Stimulated activated CD8-positive, alpha-beta memory T cell treated with anti-CD3 and anti-CD28 coated beads, Interleukin-12 subunit alpha, Interleukin-12 subunit beta, amount 100 ng/mL, for 1 hour (primary cell): Measurements from ENCODE around the gene TMEM91.
"Not testable (repeated sequence)": the region's sequence is repeated elsewhere in the genome, so short reads cannot be mapped to it uniquely, and the experiment has no call there.

Experiments
- DNase-seq: peaks from one replicate; pipeline ENCODE4 v3.0.0-alpha.2; 2020; ENCODE audit warnings: low read depth

TMEM91 gene

DNA sequence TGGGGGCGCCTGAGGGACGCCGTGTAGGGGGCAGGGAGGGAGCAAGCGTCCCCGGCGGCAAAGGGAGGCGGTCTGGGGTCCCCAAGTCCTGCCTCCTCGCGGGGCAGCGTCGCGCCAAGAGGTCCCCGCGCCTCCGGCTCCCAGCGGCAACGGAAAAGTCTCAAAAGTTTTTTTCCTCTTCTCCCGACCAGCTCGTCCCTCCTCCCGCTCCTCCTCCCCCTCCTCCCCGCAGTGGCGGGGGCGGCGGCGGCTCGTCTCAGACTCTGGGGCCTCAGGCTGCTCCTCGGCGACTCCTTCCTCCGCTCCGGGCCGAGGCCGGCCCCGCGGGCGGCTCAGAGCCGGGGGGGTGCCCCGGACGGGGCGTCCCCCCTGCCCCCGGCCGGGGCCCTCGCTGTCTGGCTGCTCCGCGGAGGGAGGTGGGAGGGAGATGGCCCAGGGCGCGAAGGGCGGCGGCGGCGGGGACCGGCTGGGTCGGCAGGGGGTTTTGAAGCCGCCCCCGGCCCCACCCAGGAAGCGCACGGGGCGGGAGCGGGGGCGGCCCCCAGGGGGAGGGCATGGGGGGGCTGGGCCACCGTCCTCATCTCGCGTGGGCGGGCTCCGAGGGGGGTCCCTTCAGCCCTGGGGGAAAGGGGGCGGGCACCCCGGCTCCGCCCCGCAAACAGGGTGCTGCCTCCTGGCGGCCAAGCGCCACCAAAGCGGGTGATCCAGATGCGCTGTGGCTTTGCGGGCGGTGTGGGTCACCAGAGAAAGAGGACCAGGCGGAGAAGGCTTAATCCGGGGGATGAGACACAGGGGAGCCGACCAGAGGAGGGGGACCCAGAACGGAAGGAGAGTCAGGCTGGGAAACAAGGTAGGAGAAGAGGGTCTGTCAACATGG is 22.6 kb upstream of the TMEM91 start, which contains the start of gene TGFB1:
Gene TGFB1, minus strand, starts transcription at position 457 of the 877 bp plus-strand sequence. CDS start 878 bp downstream, outside the sequence.
- peak; percentile 91 for DNase-seq

DNA sequence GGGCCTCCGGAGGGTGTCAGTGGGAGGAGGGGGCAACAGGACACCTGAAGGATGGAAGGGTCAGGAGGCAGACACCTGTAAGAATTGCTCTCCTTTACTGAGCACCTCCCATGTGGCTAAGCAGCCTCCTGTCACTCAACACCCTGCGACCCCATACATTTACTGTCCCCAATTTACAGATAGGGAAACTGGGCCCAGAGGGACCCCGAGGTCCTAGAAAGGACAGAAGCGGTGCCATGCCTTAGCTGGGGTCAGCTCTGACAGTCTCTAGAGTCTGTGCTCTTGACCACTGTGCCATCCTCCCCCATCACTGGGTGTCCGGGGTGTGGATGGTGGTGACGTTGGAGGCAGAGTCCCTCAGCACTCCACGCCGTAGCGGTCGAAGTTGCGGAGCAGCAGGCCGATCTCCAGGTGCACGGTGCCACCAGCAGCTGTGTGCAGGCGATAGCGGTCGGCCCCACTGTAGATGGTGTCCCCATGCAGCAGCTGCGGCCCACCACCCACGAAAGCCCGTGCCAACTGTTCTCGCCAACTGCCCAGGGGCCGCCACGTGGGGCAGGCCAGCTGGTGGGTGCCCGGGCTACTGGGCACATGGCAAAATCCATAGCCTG is 21.9 kb upstream of the TMEM91 start:
- DNase-seq, result no peak

DNA sequence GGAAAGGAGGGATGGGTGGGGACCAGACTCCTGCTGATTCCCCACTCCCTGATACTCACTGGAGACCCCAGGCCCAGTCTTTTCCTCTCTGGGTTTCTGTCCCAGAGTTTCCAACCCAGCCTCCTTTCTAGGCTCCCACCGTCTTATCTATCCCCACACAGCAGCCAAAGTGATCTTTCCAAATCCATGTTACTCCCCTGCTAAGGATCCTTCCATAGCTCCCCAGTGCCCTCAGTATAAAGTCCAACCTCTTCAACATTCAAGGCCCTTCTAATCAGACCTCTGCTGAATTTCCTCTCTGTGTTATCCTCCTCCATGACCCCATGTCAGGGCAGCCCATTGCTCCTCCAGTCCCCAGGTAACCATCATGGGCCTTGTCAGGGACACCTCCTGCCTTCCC is 21.3 kb upstream of the TMEM91 start:
- DNase-seq, result no peak

DNA sequence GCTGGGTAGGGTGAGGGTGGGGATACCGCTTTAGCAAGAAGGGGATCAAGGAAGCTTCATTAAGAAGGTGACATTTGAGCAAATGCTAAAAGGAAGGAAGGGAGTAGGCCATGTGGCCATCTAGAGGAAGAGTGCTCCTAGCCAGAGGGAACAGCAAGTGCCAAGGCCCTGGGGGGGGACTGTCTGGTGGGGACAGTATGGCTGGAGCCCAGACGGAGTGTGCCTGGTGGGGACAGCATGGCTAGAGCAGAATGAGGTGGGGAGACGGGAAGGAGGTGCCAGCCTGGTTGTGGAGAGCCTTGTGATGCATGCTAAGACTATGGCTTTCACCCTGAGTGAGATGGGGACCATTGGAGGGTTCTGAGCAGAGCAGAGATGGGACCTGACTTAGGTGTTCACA is 20.5 kb upstream of the TMEM91 start:
- no peak for DNase-seq

DNA sequence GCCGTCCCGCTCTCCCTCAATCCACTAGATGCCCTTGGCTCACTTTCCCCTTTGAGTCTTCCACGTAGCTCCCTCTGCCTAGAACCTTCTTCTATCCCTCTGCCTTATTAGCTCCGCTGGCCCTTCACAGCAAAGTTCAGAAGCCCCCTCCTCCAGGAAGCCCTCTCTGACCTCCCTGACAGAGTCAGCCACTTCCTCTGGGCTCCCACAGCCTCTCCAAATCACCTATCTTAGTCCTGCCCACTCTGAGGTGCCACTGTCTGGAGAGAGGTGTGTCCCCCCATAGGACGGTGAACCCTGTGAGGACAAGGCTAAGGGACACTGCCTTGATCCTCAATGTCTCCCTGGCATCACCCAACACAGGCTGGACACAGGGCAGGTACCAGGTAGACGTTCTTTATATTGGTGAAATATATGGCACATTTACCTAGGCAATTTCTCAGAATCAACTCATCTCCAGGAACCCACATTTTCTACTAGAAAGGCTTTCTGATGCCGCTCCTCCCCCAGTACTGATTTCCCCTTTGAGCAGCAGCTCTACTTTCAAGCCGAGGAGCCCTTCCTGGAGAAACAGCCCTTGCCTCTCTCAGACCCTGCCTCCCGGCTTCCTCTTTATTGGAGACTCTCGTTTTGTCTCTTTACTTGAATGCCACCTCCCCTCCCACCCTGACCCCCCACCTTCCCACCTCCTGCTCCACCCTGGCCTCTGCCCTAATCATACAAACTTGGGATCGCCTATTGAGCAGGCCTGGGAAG is 19.2 kb upstream of the TMEM91 start:
- no peak for DNase-seq

DNA sequence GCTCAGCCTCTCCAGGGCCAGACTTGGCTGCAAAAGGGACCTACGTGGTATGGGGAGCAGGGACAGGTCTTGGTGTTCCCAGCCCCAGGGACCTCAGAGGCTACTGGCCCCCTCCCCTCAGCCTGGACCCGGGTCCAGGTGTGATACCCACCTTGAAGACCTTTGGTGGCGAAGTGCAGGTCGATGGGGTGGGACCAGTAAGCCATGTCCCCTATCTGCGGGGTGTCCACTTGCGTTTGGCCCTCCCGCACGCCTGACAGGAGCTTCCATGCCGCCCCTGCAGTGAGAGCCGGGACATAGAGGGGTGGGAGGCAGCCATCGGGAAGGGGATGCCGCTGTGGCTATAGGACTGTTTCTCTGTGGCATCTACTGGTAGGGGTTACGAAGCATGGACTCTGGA is 18.6 kb upstream of the TMEM91 start:
- DNase-seq, result no peak

DNA sequence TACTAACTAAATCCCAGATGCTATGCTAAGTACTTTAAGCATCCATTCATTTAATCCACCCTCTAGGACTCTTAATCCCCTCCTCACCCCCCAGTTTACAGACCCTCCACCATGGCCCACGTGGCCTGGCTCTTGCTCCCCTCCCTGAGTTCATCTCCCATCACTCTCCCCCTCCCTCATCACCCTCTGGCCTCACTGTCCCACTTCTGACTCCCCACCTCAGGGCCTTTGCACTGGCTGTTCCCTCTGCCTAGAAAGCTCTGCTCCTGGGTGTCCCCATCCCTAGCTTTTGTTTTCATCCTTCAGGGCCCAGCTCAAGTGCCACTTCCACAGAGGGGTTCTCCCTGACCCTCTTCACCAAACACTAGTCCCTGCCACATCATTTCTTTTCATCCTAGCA is 16.6 kb upstream of the TMEM91 start:
- DNase-seq, result no peak

DNA sequence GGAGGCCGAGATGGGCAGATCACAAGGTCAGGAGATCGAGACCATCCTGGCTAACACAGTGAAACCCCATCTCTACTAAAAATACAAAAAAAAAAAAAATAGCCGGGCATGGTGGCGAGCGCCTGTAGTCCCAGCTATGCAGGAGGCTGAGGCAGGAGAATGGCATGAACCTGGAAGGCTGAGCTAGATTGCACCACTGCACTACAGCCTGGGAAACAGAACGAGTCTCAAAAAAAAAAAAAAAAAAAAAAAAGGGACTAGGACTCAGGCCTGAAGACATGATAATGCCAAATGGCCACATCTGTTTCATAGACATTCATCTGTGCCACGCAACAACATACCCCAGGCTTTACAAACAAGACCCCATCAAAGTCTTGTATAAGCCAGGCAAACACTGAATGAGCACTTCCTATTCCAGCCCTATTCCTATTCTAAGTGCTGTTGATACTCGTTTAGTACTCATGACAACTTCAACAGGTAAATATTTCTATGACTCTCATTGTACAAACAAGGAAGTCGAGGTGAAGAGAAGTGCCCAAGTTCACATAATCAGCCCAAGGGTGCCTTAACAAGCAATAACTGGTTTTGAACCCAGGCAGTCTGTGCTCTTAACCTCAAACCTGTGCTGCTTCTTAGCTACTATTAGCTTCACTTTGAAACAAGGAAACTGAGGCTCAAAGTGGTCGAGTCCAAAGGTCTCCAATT is 14.0 kb upstream of the TMEM91 start:
- DNase-seq, result no peak

DNA sequence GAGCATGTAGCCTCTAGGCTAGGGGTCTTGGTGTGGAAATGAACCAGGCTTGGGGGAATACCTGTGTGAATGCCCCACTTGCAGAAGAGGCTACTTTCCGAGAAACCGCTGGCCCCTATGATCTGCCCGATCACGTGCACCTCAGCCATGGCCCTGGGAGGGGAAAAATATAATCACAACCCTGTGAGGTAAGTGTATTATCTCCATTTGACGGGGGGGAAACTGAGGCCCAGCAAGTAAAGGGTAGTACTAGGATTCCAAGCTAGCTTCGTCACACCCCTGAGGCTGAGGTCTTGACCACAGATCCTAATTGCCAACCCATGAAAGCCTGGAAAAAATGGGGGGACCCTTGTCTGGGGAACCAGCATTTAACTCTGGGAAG is 13.0 kb upstream of the TMEM91 start:
- DNase-seq, result no peak

DNA sequence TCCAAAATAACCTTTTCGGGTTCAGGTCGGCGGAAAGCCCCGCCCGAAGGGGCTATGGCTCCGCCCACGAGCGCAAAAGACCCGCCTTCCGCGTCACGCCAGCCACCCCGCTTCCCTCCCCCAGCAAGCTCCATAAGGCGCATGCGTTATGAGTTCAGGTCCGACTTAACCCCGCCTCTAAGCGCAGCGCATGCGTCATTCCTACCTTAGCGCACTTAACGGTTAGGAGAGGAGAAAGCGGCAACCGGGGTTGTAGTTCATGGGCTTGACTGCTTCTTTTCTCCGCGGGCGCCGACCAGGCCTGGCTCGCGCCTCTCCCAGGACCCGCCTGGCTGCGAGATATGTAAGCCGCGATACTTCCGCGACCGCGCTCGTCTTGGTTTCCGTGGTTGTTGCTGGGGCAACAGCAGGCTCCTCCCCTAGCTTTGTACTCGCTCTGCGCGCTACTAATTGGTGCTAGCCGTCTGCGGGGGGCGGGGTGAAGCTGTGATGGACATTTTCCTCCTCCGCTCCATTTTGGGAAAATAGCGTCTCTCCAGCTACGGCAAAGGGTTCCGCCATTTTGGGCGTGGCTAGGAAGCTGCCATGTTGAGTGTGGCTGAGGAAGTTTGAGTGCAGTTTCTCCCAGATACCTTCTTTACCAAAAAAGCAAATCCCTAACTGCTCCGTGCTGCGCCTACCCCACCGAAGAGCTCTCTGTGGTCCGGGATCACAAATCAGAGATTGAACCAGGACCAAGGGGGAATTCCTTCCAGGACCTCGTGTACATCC is 12.4 kb upstream of the TMEM91 start, which contains the start of gene B9D2:
Gene B9D2, minus strand, starts transcription at position 397 of the 771 bp plus-strand sequence. CDS start 630 bp downstream, outside the sequence.
- peak; percentile 96 for DNase-seq

DNA sequence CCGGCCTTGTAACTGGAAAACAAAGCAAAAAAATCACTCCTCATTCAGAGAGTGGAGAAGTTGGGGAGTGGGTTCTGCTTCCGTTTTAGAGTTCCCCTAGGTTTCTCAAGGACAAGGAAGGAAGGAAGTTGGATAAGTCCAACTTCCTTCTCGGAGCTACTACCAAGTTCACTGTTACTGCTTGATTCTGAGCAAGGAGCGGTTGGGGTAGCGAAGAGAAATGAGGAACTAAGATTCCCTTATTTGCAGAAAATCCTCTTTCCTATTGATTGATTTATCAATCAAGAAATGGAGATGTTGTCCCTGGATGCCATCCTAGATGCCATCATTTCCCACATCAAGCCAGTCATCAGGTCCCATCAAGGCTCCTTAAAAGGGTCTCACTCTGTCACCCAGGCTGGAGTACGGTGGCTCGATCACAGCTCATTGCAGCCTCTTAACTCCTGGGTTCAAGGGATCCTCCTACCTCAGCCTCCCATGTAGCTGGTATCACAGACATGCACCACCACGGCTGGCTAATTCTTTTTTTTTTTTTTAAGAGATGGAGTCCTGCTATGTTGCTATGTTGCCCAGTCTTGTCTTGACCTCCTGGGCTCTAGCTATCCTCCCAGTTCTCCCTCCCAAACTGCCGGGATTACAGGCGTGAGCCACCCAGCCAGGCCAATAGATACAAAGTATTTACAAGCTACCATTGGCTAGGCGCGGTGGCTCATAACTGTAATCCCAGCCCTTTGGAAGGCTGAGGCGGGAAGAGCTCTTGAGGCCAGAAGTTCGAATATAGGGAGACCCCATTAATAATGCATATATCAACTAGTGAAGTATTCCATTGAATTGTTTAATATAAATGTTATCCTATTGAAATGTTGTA is 11.6 kb upstream of the TMEM91 start:
- no peak for DNase-seq

DNA sequence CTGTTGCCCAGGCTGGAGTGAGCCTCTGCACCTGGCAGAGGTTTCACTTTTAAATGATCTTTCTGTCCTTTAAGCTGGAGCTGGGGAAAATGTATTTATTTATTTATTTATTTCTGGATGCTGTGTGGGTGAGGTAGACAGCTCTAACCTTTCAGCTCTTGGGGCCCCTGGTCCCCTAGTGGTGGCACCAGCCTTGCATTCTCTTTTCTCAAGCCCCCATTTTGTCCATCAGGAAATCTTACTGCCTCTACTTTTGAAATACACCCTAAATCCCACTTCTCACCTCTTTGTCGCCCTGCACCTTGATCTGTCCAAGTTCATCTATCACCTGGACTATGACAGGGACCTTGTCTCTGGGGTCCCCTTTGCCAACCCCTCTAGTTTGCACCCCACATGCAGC is 10.2 kb upstream of the TMEM91 start:
- DNase-seq, result no peak

DNA sequence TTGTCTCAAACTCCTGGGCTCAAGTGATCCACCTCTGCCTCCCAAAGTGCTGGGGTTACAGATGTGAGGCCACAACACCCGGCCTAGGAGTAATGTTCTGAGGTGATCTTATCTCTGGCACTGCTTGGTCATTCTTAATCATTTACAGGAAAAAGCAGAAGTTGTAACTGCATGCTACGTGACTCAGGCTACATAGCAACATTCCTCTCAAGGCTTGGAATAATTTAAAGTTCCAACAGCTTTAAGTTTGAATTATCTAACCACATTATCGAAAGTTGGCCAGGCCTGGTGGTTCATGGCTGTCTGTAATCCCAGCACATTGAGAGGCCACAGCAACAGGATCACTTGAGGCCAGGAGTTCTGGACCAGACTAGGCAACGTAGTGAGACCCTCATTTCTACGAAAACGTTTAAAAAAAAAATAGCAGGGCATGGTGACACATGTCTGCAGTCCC is 8.5 kb upstream of the TMEM91 start:
- DNase-seq, result no peak

DNA sequence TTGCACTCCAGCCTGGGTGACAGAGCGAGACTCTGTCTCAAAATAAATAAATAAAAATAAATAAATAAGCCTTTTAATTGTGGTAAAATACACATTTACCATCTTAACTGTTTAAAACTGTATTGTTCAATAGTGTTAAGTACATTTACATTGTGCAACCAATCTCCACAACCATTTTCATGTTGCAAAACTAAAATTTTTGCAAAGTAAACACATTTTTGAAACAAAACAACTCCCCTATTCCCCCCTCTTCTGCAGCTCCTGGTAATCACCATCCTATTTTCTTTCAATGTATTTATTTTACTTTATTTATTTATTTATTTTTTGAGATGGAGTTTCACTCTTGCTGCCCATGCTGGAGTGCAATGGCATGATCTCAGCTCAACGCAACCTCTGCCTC is 6.6 kb upstream of the TMEM91 start:
- no peak for DNase-seq

DNA sequence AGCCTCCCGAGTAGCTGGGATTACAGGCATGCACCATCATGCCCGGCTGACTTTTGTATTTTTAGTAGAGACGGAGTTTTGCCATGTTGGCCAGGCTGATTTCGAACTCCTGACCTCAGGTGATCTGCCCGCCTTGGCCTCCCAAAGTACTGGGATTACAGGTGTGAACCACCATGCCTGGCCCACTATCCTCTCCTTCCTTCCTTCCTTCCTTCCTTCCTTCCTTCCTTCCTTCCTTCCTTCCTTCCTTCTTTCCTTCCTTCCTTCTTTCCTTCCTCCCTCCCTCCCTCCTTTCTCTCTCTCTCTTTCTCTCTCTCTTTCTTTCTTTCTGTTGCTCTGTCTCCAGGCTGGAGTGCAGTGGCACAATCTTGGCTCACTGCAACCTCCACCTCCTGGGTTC is 5.2 kb upstream of the TMEM91 start:
- not testable (repeated sequence) for DNase-seq

DNA sequence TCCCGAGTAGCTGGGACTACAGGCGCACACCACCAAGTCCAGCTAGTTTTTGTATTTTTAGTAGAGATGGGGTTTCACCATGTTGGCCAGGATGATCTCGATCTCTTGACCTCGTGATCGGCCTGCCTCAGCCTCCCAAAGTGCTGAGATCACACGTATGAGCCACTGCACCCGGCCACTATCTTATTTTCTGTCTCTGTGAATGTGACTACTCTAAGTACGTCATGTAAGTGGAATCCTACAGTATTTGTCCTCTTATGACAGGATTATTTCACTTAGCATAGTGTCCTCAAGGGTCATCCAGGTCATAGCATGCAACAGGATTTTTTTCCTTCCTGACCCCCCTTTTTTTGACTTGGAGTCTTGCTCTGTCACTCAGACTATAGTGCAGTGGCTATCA is 4.8 kb upstream of the TMEM91 start:
- DNase-seq, result no peak

DNA sequence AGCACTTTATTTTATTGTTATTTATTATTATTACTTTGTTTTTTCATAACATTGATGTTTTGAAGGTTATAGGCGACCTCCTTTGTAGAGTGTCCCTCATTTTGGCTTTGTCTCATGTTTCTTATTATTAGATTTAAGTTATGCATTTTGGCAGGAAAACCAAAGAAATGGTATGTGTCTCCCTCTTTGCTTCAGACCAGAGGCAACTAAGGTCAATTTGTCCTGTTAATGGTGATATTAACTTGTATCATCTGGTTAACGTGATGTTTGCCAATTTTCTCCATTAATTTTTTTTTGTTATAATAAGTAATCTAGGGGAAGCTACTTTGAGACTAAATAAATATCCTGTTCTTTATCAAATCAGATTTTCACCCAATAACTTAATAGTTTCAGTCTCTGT is 3.8 kb upstream of the TMEM91 start:
- DNase-seq, result no peak

DNA sequence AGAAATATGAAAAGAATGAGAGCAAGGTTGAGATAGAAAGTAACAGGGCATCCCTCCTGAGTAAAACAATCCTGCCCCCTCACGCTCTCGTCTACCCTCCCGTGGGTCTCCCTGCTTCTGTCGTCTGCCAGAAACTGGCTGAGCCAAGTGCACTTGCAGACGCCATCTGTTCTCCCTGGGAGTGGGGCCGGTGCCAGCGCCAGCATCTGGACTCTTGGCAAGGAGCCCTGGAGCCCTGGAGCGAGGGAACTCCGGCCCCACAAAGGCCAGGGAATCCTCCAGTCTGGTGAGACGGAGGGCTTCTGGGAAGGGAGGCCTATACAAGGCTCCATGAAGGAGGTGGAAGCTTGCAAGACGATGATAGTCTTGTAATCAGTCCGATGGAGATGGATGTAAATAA is 2.3 kb upstream of the TMEM91 start:
- no peak for DNase-seq

DNA sequence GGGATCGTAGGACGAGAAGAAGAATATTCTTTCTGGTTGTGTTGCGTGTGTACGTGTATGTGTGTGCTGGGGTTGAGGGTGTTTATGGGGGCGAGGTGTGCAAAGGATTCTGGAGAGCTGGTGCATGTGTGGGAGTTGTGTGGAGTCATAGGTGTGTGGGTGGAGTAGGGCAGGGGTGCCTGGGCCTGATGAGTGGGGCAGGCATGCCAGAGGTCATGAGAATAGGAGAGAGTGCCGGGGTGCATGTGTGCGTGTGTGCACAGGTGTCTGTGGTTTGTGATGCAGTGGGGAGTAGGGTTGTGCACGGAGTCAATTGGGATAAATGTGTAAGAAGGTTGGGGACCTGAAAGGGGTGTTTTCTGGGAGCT is 649 bp downstream of the TMEM91 start:
- no peak for DNase-seq

DNA sequence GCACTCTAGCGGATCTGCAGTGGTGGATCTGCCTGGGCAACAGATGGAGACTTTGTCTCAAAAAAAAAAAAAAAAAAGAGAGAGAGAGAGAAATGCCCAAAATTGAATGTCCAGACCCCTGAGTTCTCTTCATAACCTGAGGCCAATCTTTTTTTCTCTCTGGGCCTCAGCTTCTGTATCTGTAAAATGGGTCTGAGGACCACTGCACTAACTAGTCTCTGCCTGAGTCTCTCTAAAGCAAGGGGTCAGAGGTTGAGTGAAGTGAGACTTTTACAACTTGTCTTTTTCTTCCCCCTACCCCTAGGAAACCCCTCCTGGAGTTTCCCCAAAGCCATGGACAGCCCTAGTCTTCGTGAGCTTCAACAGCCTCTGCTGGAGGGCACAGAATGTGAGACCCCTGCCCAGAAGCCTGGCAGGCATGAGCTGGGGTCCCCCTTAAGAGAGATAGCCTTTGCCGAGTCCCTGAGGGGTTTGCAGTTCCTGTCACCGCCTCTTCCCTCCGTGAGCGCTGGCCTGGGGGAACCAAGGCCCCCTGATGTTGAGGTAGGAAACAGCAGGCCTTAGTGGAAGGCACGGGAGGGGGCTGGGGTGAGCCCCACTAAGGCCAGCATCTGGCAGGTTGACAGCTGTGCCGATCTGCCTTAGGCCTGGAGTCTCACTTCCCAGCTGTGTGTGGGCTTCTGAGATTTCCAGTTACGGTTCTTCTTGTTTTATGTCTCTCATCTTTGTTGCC is 1.8 kb downstream of the TMEM91 start:
- no peak for DNase-seq
